ENCODE results near the gene WRAP53.

DNA sequence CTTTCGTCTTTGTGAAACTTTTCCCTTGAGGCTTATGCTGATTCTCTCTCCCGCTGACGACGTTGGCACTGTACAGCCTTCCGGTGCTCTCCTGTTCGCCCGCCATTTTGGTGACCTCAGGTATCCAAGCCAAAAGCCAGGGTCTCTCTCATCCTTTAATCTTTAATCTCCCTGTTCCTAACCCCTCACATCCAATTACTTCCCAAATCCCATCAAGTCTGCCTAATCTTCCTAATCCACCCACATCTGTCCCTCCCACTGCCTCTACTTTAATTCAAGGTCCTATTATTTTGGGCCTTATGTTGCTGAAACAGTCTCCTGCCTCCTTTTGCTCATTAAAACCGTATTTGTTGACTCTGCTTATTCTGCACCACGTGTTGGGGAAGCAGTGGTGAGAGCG lies 7.3 kb downstream of the WRAP53 start:
- TF ChIP-seq, protein P1, sequence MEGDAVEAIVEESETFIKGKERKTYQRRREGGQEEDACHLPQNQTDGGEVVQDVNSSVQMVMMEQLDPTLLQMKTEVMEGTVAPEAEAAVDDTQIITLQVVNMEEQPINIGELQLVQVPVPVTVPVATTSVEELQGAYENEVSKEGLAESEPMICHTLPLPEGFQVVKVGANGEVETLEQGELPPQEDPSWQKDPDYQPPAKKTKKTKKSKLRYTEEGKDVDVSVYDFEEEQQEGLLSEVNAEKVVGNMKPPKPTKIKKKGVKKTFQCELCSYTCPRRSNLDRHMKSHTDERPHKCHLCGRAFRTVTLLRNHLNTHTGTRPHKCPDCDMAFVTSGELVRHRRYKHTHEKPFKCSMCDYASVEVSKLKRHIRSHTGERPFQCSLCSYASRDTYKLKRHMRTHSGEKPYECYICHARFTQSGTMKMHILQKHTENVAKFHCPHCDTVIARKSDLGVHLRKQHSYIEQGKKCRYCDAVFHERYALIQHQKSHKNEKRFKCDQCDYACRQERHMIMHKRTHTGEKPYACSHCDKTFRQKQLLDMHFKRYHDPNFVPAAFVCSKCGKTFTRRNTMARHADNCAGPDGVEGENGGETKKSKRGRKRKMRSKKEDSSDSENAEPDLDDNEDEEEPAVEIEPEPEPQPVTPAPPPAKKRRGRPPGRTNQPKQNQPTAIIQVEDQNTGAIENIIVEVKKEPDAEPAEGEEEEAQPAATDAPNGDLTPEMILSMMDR (optimal IDR thresholded peaks at IDR 0.05 in 1 of 3, IDR thresholded peaks at IDR 0.05 in 1 of 3, conservative IDR thresholded peaks at IDR 0.05 in 1 of 3; ENCODE audit: extremely low read depth in 1 of 3, insufficient read depth in 2 of 3, low read length in 3 of 3), result no peak
- no peak for TF ChIP-seq EZH2 (IDR thresholded peaks at IDR 0.05; ENCODE audit: low read length)
